HG02973 (cell line): Measurements from ENCODE around the gene PDE4B.

Experiments used
- ATAC-seq: cut with Tn5 transposase; IDR thresholded peaks from one replicate; pipeline ENCODE4 v1.9.1; 2021; ENCODE audit warnings: moderate library complexity; ENCODE audit not compliant: unreplicated experiment

Gene PDE4B

GRCh38 chr1:65792669-65793358 is at the start of gene PDE4B:
Gene PDE4B, plus strand, starts transcription at chr1:65792895.
- ATAC-seq = no peak

- no peak for ATAC-seq
Observed at GRCh38 chr1:65744731-65745130, 48.0 kb upstream of the PDE4B start.

GRCh38 chr1:65751961-65752360 is 40.7 kb upstream of the PDE4B start:
- no peak for ATAC-seq

- no peak for ATAC-seq
Observed at GRCh38 chr1:65756616-65757015, 36.1 kb upstream of the PDE4B start.

- no peak for ATAC-seq
Observed at GRCh38 chr1:65757531-65757930, 35.2 kb upstream of the PDE4B start.

GRCh38 chr1:65758128-65758527 is 34.6 kb upstream of the PDE4B start:
- no peak for ATAC-seq

- no peak for ATAC-seq
Observed at GRCh38 chr1:65759516-65759915, 33.2 kb upstream of the PDE4B start.

GRCh38 chr1:65762081-65762862 is 30.4 kb upstream of the PDE4B start:
- peak; percentile 90 for ATAC-seq

- ATAC-seq = no peak
Observed at GRCh38 chr1:65764052-65764451, 28.6 kb upstream of the PDE4B start.

- no peak for ATAC-seq
Observed at GRCh38 chr1:65765631-65766030, 27.1 kb upstream of the PDE4B start.

- ATAC-seq = no peak
Observed at GRCh38 chr1:65769636-65770035, 23.1 kb upstream of the PDE4B start.

GRCh38 chr1:65772607-65773006 is 20.1 kb upstream of the PDE4B start:
- ATAC-seq = no peak

GRCh38 chr1:65773391-65774123 is 19.1 kb upstream of the PDE4B start:
- ATAC-seq = no peak

- ATAC-seq = no peak
Observed at GRCh38 chr1:65788762-65789161, 3.9 kb upstream of the PDE4B start.

GRCh38 chr1:65791396-65791795 is 1.3 kb upstream of the PDE4B start:
- no peak for ATAC-seq

- no peak for ATAC-seq
Observed at GRCh38 chr1:65791801-65792668, 660 bp upstream of the PDE4B start.

GRCh38 chr1:65793359-65793732 is 651 bp downstream of the PDE4B start:
- no peak for ATAC-seq

- ATAC-seq = no peak
Observed at GRCh38 chr1:65795311-65795710, 2.6 kb downstream of the PDE4B start.

- no peak for ATAC-seq
Observed at GRCh38 chr1:65799601-65800000, 6.9 kb downstream of the PDE4B start.

- ATAC-seq = no peak
Observed at GRCh38 chr1:65804584-65804983, 11.9 kb downstream of the PDE4B start.

- peak; percentile 99 for ATAC-seq
Observed at GRCh38 chr1:65812065-65812464, 19.4 kb downstream of the PDE4B start.
